Fibroblast of lung (primary cell): ENCODE results near the gene TMEFF2.

Source experiments
- CTCF ChIP-seq, 2 donors: IDR thresholded peaks in 1 of 2; conservative IDR thresholded peaks in 1 of 2; 1 replicate in 1 of 2; 2 replicates in 1 of 2; pipeline ENCODE4 v1.5.1; 2011 to 2012; ENCODE audit warnings: low read length in 2 of 2, control low read depth in 1 of 2, inconsistent platforms in 1 of 2, low read depth in 1 of 2, mild to moderate bottlenecking in 1 of 2
- EZH2 ChIP-seq: IDR thresholded peaks from 2 replicates; pipeline ENCODE4 v1.5.1; 2012; ENCODE audit warnings: low read length, control low read depth, mild to moderate bottlenecking; ENCODE audit errors: missing control alignments

- TF ChIP-seq CTCF (conservative IDR thresholded peaks at IDR 0.05 in 1 of 2, IDR thresholded peaks at IDR 0.05 in 1 of 2; ENCODE audit: low read depth in 1 of 2, low read length in 2 of 2): no peak
- TF ChIP-seq EZH2: no peak
Measured at GRCh38 chr2:192201116-192201515, 6.4 kb upstream of the TMEFF2 start.
